ENCODE measurements around the gene RPLP1.
A peak's percentile ranks its signal among the peaks of the same experiment; 100 is the strongest.

The RPLP1 gene

DNA sequence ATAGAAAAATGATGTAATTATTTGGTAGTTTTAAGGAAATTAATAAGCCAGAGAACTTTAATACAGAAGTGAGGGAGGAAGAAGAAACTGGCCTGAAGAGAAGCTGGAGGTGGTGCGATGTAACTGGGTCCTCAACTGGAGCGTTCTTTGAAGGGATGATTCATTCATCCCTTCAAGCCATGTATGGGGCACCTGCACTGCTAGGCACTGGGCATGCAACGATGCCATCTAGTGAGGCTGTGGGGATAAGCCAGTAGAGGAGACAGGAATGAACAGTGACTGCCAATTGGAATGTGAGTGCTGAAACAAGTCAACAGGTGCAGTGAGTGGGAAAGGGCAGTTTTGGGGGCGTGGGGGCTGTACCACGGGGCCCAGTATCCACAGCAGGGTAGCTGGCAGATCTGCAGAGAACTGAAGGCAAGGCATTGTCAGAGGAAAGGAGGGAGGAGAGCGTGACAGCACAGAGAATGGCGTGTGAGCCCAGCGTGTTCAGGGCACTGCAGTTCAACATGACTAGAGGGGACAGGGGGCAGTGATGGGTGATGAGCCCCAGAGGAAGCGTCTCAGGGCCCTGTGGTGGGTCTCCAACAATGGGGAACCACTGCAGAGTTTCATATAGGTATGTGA, 42.3 kb upstream of the RPLP1 start (continued):
- TF ChIP-seq PATZ1 (tag by site-specific recombination; IDR thresholded peaks at IDR 0.05) (0 out of 2 replicates have a peak, but pooled peaks have one; percentile 20), ZNF394 (tag by site-specific recombination; IDR thresholded peaks at IDR 0.05; ENCODE audit: borderline replicate concordance) (peak; percentile 20; the same call in 1 of the 2 replicates), ZBTB8A (tag by site-specific recombination; IDR thresholded peaks at IDR 0.05) (peak; percentile 31; the same call in 1 of the 2 replicates), ATF2 (tag by site-specific recombination; IDR thresholded peaks at IDR 0.05; ENCODE audit: low read depth) (peak; percentile 55; the same call in 1 of the 2 replicates)

- H3K4me3 ChIP-seq (ENCODE audit: low read depth, low read length), result no peak overlapping the region
- ChIA-PET CTCF (interaction anchor here (0.6 to 2.3 kb wide), 7 partner anchors 7 to 355 kb away, joined by 3 to 11 read pairs (median 4); no protein-coding TSS in a partner anchor), POLR2A (no interaction called here)
- H3K9me3 ChIP-seq (ENCODE audit: control insufficient read depth, insufficient read depth, low read depth, low read length), result no peaks in the 10 kb centered on the region
- H3K4me1 ChIP-seq (ENCODE audit: control insufficient read depth, insufficient read depth, low read length), result peaks cover 12% of the 10 kb centered on the region
- no peak overlapping the region for H3K27ac ChIP-seq (ENCODE audit: extremely low read depth, low read depth, low read length)
- TF ChIP-seq ZBTB1 (tag by site-specific recombination; IDR thresholded peaks at IDR 0.05), result no peak
- no peak for TF ChIP-seq ZNF707 (tag by site-specific recombination; IDR thresholded peaks at IDR 0.05)
- TF ChIP-seq ZNF701 (tag by site-specific recombination; IDR thresholded peaks at IDR 0.05), result no peak
- TF ChIP-seq KLF7 (tag by site-specific recombination; IDR thresholded peaks at IDR 0.05; ENCODE audit: borderline replicate concordance), result no peak
- TF ChIP-seq, protein P1, sequence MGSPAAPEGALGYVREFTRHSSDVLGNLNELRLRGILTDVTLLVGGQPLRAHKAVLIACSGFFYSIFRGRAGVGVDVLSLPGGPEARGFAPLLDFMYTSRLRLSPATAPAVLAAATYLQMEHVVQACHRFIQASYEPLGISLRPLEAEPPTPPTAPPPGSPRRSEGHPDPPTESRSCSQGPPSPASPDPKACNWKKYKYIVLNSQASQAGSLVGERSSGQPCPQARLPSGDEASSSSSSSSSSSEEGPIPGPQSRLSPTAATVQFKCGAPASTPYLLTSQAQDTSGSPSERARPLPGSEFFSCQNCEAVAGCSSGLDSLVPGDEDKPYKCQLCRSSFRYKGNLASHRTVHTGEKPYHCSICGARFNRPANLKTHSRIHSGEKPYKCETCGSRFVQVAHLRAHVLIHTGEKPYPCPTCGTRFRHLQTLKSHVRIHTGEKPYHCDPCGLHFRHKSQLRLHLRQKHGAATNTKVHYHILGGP (tag by site-specific recombination; IDR thresholded peaks at IDR 0.05), result no peak
- TF ChIP-seq, protein P2, sequence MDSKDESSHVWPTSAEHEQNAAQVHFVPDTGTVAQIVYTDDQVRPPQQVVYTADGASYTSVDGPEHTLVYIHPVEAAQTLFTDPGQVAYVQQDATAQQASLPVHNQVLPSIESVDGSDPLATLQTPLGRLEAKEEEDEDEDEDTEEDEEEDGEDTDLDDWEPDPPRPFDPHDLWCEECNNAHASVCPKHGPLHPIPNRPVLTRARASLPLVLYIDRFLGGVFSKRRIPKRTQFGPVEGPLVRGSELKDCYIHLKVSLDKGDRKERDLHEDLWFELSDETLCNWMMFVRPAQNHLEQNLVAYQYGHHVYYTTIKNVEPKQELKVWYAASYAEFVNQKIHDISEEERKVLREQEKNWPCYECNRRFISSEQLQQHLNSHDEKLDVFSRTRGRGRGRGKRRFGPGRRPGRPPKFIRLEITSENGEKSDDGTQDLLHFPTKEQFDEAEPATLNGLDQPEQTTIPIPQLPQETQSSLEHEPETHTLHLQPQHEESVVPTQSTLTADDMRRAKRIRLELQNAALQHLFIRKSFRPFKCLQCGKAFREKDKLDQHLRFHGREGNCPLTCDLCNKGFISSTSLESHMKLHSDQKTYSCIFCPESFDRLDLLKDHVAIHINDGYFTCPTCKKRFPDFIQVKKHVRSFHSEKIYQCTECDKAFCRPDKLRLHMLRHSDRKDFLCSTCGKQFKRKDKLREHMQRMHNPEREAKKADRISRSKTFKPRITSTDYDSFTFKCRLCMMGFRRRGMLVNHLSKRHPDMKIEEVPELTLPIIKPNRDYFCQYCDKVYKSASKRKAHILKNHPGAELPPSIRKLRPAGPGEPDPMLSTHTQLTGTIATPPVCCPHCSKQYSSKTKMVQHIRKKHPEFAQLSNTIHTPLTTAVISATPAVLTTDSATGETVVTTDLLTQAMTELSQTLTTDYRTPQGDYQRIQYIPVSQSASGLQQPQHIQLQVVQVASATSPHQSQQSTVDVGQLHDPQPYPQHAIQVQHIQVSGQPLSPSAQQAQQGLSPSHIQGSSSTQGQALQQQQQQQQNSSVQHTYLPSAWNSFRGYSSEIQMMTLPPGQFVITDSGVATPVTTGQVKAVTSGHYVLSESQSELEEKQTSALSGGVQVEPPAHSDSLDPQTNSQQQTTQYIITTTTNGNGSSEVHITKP (tag by site-specific recombination; IDR thresholded peaks at IDR 0.05), result peak; percentile 21; the same call in 1 of the 2 replicates
- no peak for TF ChIP-seq ZNF792 (tag by site-specific recombination; IDR thresholded peaks at IDR 0.05)
- TF ChIP-seq ZNF274 (IDR thresholded peaks at IDR 0.05; ENCODE audit: low read length), result no peak
- no peak for TF ChIP-seq ZNF274 (tag by site-specific recombination; IDR thresholded peaks at IDR 0.05; ENCODE audit: borderline replicate concordance)
- H3K36me3 ChIP-seq (ENCODE audit: control insufficient read depth in 2 of 2, insufficient read depth in 1 of 2, low read length in 2 of 2), result peaks cover 3 to 9% of the 10 kb centered on the region in 2 experiments
Observed at GRCh38 chr15:69412274-69412673, 40.3 kb upstream of the RPLP1 start.

DNA sequence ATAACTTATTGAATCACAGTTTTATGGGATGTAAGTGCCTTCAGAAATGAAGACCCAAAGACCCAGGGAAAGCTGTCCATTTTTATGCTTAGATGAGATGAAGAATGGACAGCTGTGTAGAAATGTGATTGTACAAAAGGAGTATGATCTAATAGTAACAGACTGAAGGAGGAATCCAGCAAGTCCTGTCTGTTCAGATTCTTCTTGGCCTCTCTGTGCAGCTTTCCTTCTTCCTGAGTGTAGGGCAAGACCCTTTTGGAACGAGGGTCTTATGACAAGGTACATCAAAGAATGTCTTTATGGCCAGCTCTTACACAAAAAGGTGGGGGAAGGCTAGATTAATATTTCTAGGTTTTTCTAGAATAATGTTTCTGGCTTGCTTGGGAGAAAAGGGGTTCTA, 39.9 kb upstream of the RPLP1 start:
- H3K36me3 ChIP-seq (ENCODE audit: control insufficient read depth in 2 of 2, insufficient read depth in 1 of 2, low read length in 2 of 2), result peaks cover 7 to 13% of the 10 kb centered on the region in 2 experiments
- H3K4me1 ChIP-seq (ENCODE audit: control insufficient read depth, insufficient read depth, low read length), result peaks cover 12% of the 10 kb centered on the region
- ChIA-PET CTCF (interaction anchor here (0.8 to 2.3 kb wide), 6 partner anchors 9 to 355 kb away, joined by 3 to 11 read pairs (median 5); no protein-coding TSS in a partner anchor), POLR2A (no interaction called here)
- no peak for TF ChIP-seq ZNF23 (tag by site-specific recombination; IDR thresholded peaks at IDR 0.05; ENCODE audit: borderline replicate concordance)
- TF ChIP-seq ZNF37A (tag by site-specific recombination; IDR thresholded peaks at IDR 0.05), result no peak
- no peak for TF ChIP-seq ZNF560 (tag by site-specific recombination; IDR thresholded peaks at IDR 0.05; ENCODE audit: borderline replicate concordance)
- TF ChIP-seq GFI1B (tag by site-specific recombination; IDR thresholded peaks at IDR 0.05), result no peak
- TF ChIP-seq ZNF530 (tag by site-specific recombination; IDR thresholded peaks at IDR 0.05; ENCODE audit: low read depth), result no peak
- TF ChIP-seq ZNF24 (tag by site-specific recombination; IDR thresholded peaks at IDR 0.05), result no peak
- no peak for TF ChIP-seq ZNF544 (tag by site-specific recombination; IDR thresholded peaks at IDR 0.05)
- no peak for TF ChIP-seq ZFP37 (tag by site-specific recombination; IDR thresholded peaks at IDR 0.05)
- no peak for TF ChIP-seq ZNF26 (tag by site-specific recombination; IDR thresholded peaks at IDR 0.05)
- no peak for TF ChIP-seq ZNF121 (tag by site-specific recombination; IDR thresholded peaks at IDR 0.05)
- no peak overlapping the region for H3K4me3 ChIP-seq (ENCODE audit: low read depth, low read length)
- no peak overlapping the region for H3K27ac ChIP-seq (ENCODE audit: extremely low read depth, low read depth, low read length)
- no peaks in the 10 kb centered on the region for H3K9me3 ChIP-seq (ENCODE audit: control insufficient read depth, insufficient read depth, low read depth, low read length)

Measured in HEK293 (cell line).